Activated CD8-positive, alpha-beta memory T cell treated with anti-CD3 and anti-CD28 coated beads, Interleukin-2, amount 50 U/mL, for 4 hours (primary cell): ENCODE data around the gene ARL3.
A peak's percentile ranks its signal among the peaks of the same experiment; 100 is the strongest.

Experiments
- DNase-seq: peaks from one replicate; pipeline ENCODE4 v3.0.0-alpha.2; 2020

Gene ARL3

DNA sequence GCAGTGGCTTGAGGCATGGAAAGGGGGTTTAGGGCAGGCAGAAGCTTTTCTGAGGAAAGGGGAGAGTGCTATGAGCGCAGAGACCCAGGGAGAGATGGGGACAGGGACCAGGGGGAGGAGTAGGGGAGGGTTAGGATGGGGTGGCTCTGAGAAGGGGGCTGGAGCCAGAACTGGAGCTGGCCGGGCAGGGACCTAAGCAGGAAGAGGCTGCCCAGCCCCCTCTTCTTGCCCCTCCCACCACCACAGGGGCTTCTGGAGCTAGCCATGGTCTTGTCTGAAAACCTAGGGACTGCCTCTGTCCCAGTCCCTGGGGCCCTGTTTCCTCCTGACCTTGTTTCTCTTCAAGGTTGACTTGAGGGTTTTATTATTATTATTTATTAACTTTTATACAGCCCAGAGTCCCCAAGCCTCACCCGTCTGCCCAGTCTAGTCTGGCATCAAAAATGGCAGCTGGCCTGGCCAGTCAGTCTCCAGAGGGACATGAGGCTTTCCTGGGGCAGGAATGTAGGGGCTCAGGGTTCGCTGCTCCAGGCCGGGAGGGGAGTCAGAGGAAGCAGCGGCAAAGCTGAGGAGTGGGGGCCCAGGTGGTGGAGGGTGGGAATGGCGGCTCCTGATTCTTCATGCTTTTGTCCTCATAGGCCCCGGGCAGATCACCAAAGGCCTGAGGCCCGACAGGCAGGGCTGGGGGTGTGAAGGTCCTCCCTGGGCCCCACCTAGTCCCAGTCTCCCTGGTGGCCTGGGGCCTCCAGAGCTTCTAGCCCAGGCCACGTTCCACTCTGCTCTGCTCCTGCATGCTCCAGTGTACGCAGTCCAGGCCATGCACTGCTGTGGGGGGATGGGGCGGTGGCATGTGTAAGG lies 64.2 kb downstream of the ARL3 start:
- DNase-seq, result no peak

- peak; percentile 33 for DNase-seq
Observed at GRCh38 chr10:102648889-102649796, 65.1 kb downstream of the ARL3 start.

DNA sequence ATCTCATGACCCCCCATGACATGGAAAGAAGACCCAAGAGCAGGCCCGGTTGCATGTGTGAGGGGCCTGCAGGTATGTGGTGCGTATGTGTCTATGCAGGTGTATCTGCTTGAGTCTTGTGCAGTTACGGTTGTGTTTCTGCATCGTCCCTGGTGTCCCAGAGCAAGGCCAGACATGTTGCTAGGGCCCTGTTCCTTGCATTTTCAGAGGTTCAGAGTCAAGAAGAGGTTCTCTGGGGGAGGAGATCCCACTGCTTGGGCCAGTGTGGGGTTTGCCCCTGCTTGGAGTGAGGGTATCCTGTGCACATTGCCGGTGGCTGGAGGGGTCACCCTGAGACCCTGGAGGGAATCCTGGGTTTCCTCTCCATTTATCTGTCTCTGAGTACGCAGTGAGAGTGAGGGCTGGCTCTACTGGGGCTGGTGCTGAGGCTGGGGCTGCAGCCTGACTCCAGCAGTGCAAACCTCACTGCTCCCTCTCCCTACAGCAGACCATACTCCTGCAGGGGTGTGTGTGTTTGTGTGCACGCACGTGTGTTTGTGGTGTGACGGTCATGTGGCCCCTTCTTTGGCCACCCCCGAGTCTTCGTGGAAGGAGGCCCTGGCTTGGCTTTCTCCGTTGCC lies 65.8 kb downstream of the ARL3 start:
- no peak for DNase-seq

DNA sequence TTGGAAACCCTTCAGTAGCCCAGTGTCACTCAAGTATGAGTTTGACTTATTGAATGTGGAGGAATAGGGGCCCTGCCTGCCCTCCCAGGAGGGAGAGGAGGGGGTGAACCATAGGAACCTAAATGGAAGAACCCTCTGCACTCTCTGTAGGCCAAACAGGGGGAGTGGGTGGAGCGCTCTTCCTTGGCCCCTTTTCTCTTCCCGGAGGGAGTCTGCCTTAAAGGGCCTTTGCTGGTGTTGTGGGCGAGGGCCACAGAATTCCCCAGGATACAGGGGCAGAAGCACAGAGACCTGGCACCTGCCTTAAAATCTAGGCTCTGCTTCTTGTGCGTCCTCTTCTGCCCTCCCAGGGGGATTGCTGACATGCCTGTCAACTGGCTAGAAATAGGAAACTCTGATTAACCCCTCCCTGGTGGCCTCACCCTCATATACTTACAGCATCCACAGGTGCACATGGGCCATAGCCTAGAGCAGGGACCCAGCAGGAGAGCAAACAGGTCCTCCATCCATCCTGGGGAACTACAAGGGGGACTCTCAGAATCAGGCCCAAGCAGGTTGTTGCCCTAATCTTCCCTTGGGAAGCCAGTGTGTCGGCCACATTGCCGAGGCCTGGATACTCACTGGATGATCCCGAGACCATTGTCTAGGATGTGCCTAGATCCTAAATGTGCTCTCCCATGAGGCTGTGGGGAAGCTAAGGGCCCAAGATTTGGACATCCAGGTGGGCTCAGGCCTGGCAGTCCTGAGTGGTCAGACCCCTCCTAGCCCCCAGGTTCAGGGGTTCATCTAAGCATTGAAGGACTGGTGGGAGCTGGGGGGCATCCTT lies 66.5 kb downstream of the ARL3 start:
- no peak for DNase-seq

DNA sequence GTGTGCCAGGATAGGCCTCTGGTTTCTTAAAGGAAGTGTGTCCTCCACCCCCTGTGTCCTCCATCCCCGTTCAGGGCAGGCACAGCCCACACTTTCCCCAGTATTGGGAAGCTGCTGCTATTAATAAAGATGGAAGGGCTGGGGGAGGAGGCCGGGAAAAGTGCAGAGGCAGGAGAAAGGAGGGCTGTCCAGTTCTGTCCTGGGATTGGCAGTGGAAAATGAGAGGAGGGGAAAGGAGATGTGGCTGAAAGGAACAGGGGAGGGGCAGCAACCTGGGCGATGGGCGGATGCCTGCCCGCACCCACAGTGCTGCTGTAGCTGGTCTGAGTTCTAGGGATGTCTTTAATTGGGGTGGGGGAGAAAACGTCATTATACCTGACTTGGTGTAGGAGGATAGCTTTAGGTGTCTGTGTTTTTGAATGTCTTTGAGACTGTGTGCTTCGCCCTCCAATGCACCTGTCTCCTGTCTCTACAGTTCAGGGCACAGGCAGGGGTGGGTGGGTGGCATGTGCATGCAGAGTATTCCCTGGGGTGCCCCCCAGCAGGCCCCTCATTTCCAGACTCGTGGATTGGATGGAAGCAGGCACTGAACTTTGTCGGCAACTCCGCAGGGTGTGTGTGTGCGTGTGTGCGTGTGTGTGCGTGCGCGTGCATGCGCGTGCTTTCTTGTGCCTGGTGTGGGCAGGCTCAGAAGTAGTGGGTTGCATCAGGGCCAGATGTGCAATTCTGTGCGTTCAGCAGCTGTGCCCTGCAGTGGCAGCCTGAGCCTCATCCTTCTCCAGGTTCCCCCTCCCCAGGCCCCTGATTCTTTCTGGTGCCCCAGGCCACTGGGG lies 67.4 kb downstream of the ARL3 start:
- peak; percentile 52 for DNase-seq

GRCh38 chr10:102645741-102646609 lies 68.2 kb downstream of the ARL3 start:
- DNase-seq, result peak; percentile 74

DNA sequence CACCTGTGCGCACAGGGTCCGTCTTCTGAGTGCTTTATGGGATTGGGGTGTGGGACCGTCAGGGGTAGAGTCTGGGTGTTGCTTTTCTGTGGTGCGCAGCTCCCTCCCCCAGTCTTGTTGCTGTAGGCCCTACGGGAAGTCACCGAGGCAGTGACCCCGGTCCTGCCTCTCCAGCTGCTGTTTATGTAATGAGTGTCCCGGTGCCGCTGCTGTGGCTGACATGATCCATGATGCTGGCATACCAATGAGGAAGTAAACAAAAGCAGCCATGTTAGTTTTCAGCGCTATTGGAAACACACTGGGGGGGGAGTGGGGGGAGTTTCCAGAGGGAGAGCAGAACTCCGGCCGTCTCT lies 68.8 kb downstream of the ARL3 start:
- peak; percentile 42 for DNase-seq

GRCh38 chr10:102644646-102645387 lies 69.4 kb downstream of the ARL3 start:
- peak; percentile 80 for DNase-seq

- DNase-seq, result peak; percentile 62
Observed at GRCh38 chr10:102644066-102644645, 70.0 kb downstream of the ARL3 start, which contains the start of gene TRIM8. Gene TRIM8 (plus strand): TSS chr10:102644479. CDS start chr10:102644618, 139 bp downstream.

DNA sequence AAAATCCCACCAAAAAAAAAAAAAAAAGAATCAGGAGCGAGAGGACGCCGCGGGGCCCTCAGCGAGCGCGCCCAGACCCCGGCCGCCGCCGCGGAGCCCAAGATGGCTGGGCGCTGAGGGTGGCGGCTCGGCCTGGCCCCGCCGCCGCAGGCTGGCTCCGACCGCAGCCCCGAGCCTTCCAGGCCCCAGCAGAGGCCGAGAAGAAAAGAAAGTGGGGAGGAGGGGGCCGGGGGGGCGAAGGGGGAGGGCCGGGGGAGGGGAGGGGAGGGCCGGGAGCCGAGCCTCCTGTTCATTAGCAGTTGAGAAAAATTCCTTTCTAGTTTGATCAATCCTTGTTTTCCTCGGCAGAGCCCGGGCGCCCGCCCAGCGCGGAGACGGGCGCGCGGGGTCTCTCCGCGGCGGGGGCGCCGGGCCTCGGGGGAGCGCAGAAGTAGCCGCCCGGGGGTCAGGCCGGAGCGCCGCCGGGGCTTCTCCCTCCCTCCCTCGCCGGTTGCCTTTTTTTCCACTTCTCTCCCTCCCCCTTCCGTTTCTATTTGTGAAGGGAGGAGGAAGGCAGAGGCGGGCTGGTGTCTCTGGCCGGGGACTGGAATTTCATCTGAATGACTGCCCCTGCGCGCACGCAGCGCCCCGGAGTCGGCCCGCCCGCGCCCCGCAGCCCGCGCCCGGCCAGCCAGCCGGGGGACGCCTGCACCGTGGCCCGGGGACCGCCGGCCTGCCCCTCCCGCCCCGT lies 70.7 kb downstream of the ARL3 start:
- DNase-seq, result peak; percentile 51

DNA sequence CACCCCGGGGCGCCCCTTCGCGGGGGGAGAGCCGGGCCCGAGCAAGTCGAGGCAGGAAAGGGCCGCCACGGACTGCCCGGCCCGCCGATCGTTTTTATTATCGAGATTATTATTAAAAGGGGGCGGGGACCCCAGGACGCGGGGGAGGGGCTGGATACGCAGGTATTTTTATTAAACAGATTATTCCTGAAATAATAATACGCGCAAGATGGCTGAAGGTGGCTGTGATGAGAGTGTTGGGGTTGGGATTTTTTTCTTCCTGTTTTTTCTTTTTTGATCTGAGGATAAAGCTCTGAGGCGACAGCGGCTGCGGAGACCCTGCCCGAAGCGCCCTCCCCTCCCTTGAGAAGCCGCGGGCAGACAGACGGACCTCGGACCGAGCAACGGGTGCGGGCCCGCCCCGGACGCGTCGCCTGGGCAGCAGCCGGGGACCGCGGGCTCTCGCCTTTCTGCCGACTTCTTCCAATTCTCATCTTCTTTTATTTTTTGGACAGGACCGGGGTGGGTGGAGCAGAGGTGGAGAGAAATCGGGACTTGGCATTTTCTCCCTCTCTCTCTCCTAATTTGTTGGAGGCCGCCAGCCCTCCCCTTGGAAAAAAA lies 71.4 kb downstream of the ARL3 start:
- DNase-seq, result peak; percentile 58

GRCh38 chr10:102641880-102642735 lies 72.1 kb downstream of the ARL3 start:
- DNase-seq, result peak; percentile 98

DNA sequence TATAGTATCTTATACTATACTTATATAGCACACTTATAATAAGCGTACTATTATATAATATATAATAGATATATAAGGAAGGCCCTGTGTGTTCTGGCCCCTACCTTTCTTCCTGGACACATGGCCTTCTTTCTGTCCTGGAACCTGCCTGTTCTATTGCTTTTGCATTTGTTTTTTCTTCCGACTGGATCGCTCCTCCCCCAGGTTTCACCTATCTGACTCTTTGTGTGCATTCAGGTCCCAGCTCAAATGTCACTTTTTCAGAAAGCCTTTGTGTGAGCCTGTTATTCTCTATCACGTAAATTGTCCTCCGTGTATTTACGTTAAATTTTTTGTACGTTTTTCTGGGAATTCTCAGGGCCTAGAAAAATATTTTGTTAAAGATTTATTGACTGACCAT lies 72.8 kb downstream of the ARL3 start:
- DNase-seq, result no peak

DNA sequence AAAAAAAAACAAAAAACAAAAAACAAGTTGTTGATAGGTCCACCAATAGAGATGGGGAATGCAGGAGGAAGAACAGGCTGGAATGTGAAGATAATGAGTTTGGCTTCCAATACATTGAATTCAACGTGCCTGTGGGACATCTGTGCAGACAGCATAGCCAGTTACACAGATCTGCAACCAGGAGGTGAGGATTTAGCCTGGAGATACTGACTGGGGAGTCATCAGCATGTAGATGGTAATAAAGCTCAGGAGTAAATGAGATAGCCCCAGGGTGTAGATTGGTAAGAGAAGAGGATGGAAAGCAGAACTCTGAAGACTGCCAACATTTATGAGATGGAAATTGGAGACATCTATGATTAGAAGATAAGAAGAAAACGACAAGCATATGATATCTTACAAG lies 74.7 kb downstream of the ARL3 start:
- no peak for DNase-seq

GRCh38 chr10:102635377-102635776 lies 78.8 kb downstream of the ARL3 start:
- DNase-seq, result no peak

GRCh38 chr10:102634686-102635085 lies 79.5 kb downstream of the ARL3 start:
- DNase-seq, result no peak

- no peak for DNase-seq
Observed at GRCh38 chr10:102633848-102634247, 80.3 kb downstream of the ARL3 start.
